ENCODE measurements around the gene CMA1. TPM values are rescaled to one million over a fixed set of nuclear protein-coding genes. Genes with fewer than 3 reads are reported as not detected.
"Not testable (repeated sequence)": the region's sequence is repeated elsewhere in the genome, so short reads cannot be mapped to it uniquely, and the experiment has no call there.

The CMA1 gene
- total RNA-seq, 2 experiments from 2014 or later, result not detected

DNA sequence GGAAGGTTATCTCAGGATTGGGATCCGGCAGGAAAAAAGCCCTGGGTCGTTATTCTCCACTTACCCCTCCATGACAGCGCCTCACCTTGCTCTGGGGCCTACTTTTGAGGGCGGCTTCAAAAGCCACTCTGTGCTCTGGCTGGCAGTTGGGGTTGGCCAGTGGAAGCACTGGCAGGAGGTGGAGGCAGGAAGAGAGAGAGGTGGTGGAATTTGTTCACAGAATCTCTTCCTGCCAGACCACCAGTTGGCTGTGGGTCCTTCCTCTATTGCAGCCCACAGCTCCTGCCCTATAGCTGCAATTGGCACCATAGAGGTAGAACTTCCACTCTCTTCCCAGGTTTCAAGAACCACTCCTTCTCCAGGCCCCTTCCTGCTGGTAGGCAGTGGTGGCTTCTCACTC, 32.8 kb downstream of the CMA1 start:
- Histone ChIP-seq H3K36me3 (ENCODE audit: insufficient read depth, low read length) (no peaks in the 10 kb centered on the region), H3K4me1 (ENCODE audit: insufficient read depth, low read length) (no peaks in the 10 kb centered on the region), H3K27ac (ENCODE audit: low read depth in 1 of 2, low read length in 2 of 2) (no peak overlapping the region), H3K9me3 (ENCODE audit: control insufficient read depth in 1 of 2, insufficient read depth in 1 of 2, low read length in 2 of 2) (peaks cover 0 to 6% of the 10 kb centered on the region in 2 experiments), H3K4me3 (ENCODE audit: low read length) (no peak overlapping the region), H3K27me3 (ENCODE audit: control insufficient read depth in 1 of 2, insufficient read depth in 2 of 2, low read length in 2 of 2) (no peaks in the 10 kb centered on the region)
- ChIA-PET CTCF (no interaction called here), POLR2A (no interaction called here)
- DNase-seq (no peak), ATAC-seq (ENCODE audit: poor library complexity) (no peak)
- Mint-ChIP-seq H3K36me3 (ENCODE audit: low read depth) (no peaks in the 10 kb centered on the region), H3K27ac (no peak overlapping the region), H3K27me3 (no peaks in the 10 kb centered on the region), H3K4me3 (no peak overlapping the region), H3K4me1 (ENCODE audit: low read depth) (no peaks in the 10 kb centered on the region), H3K9me3 (no peaks in the 10 kb centered on the region)
- TF ChIP-seq CTCF (IDR thresholded peaks at IDR 0.05), result no peak
- intact Hi-C loops (cut with DNase I, micrococcal nuclease), result no loop called here

DNA sequence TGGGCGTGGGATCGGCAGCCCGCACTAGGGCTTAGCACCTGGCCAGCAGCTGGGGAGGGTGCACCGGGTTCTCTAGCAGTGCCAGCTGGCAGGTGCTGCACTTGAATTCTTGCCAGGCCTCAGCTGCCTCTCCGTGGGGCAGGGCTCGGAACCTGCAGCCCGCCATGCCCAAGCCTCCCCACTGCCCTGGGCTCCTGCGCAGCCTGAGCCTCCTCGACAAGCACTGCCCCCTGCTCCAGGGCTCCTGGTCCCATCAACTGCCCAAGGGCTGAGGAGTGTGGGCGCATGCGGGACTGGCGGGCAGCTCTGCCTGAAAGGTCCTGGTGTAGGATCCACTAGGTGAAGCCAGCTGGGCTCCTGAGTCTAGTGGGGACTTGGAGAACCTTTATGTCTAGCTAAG, 34.9 kb downstream of the CMA1 start:
- no peak overlapping the region for H3K4me3 ChIP-seq (ENCODE audit: low read length)
- H3K4me1 Mint-ChIP-seq (ENCODE audit: low read depth), result no peaks in the 10 kb centered on the region
- peaks cover 3% of the 10 kb centered on the region for H3K9me3 Mint-ChIP-seq
- H3K4me3 Mint-ChIP-seq, result no peak overlapping the region
- no peaks in the 10 kb centered on the region for H3K27me3 ChIP-seq (ENCODE audit: control insufficient read depth in 1 of 2, insufficient read depth in 2 of 2, low read length in 2 of 2)
- H3K4me1 ChIP-seq (ENCODE audit: insufficient read depth, low read length), result no peaks in the 10 kb centered on the region
- TF ChIP-seq CTCF (IDR thresholded peaks at IDR 0.05), result no peak
- H3K36me3 ChIP-seq (ENCODE audit: insufficient read depth, low read length), result no peaks in the 10 kb centered on the region
- POLR2A ChIA-PET, result no interaction called here
- no peak overlapping the region for H3K27ac Mint-ChIP-seq
- H3K9me3 ChIP-seq (ENCODE audit: control insufficient read depth in 1 of 2, insufficient read depth in 1 of 2, low read length in 2 of 2), result peaks cover 0 to 6% of the 10 kb centered on the region in 2 experiments
- CTCF ChIA-PET, result no interaction called here
- H3K27ac ChIP-seq (ENCODE audit: low read depth in 1 of 2, low read length in 2 of 2), result no peak overlapping the region
- no peak for ATAC-seq (ENCODE audit: poor library complexity)
- H3K36me3 Mint-ChIP-seq (ENCODE audit: low read depth), result no peaks in the 10 kb centered on the region
- peaks cover 4% of the 10 kb centered on the region for H3K27me3 Mint-ChIP-seq
- intact Hi-C loops (cut with DNase I, micrococcal nuclease), result no loop called here
- DNase-seq, result no peak

DNA sequence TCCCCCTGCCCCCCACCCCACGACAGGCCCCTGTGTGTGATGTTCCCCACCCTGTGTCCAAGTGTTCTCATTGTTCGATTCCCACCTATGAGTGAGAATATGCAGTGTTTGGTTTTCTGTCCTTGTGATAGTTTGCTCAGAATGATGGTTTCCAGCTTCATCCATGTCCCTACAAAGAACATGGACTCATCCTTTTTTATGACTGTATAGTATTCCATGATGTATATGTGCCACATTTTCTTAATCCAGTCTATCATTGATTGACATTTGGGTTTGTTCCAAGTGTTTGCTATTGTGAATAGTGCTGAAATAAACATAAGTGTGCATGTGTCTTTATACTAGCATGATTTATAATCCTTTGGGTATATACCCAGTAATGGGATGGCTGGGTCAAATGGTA, 37.6 kb downstream of the CMA1 start:
- H3K4me1 Mint-ChIP-seq (ENCODE audit: low read depth), result peaks cover 10% of the 10 kb centered on the region
- ATAC-seq (ENCODE audit: poor library complexity); H3K9me3 Mint-ChIP-seq; H3K4me1 ChIP-seq (ENCODE audit: insufficient read depth, low read length); H3K27me3 Mint-ChIP-seq; intact Hi-C loops (cut with DNase I, micrococcal nuclease); H3K36me3 ChIP-seq (ENCODE audit: insufficient read depth, low read length); CTCF ChIA-PET; H3K27ac Mint-ChIP-seq; DNase-seq; H3K9me3 ChIP-seq (ENCODE audit: control insufficient read depth in 1 of 2, insufficient read depth in 1 of 2, low read length in 2 of 2); H3K4me3 Mint-ChIP-seq; H3K27ac ChIP-seq (ENCODE audit: low read depth in 1 of 2, low read length in 2 of 2); H3K27me3 ChIP-seq (ENCODE audit: control insufficient read depth in 1 of 2, insufficient read depth in 2 of 2, low read length in 2 of 2); H3K36me3 Mint-ChIP-seq (ENCODE audit: low read depth); H3K4me3 ChIP-seq (ENCODE audit: low read length): not testable (repeated sequence)
- POLR2A ChIA-PET, result interaction anchor here (1.0 kb wide), 1 partner anchor 28 kb away, joined by 3 read pairs; no protein-coding TSS in a partner anchor

GRCh38 chr14:24465805-24466204, 42.3 kb downstream of the CMA1 start:
- Histone ChIP-seq H3K27me3 (ENCODE audit: control insufficient read depth in 1 of 2, insufficient read depth in 2 of 2, low read length in 2 of 2) (no peaks in the 10 kb centered on the region), H3K36me3 (ENCODE audit: insufficient read depth, low read length) (no peaks in the 10 kb centered on the region), H3K4me1 (ENCODE audit: insufficient read depth, low read length) (peaks cover 6% of the 10 kb centered on the region), H3K4me3 (ENCODE audit: low read length) (no peak overlapping the region), H3K27ac (ENCODE audit: low read depth in 1 of 2, low read length in 2 of 2) (no peak overlapping the region), H3K9me3 (ENCODE audit: control insufficient read depth in 1 of 2, insufficient read depth in 1 of 2, low read length in 2 of 2) (no peaks in the 10 kb centered on the region)
- Mint-ChIP-seq H3K36me3 (ENCODE audit: low read depth) (no peaks in the 10 kb centered on the region), H3K27ac (no peak overlapping the region), H3K9me3 (peaks cover 6% of the 10 kb centered on the region), H3K27me3 (peaks cover 4% of the 10 kb centered on the region), H3K4me3 (no peak overlapping the region), H3K4me1 (ENCODE audit: low read depth) (peaks cover 35% of the 10 kb centered on the region)
- ChIA-PET POLR2A (no interaction called here), CTCF (no interaction called here)
- no peak for DNase-seq
- TF ChIP-seq CTCF (IDR thresholded peaks at IDR 0.05), result no peak
- intact Hi-C loops (cut with DNase I, micrococcal nuclease), result loop anchor here in 1 of 2 experiments (10.0 kb wide), 1 partner anchor 229 kb away; no protein-coding TSS in a partner anchor
- no peak for ATAC-seq (ENCODE audit: poor library complexity)

All from CD4-positive, alpha-beta T cell (primary cell).